EH (cell line): Measurements from ENCODE around the gene LAMA1.
A peak's percentile ranks its signal among the peaks of the same experiment; 100 is the strongest.

Experiments used
- DNase-seq: peaks from one replicate; pipeline ENCODE4 v3.0.0-alpha.2; 2015; ENCODE audit warnings: low read depth

LAMA1 gene

GRCh38 chr18:7105268-7105667, 12.3 kb downstream of the LAMA1 start:
- DNase-seq: no peak

- DNase-seq: no peak
These were observed 12.9 kb downstream of the LAMA1 start for GRCh38 chr18:7104649-7105048.

- no peak for DNase-seq
These were observed 15.5 kb downstream of the LAMA1 start for GRCh38 chr18:7102131-7102530.

- DNase-seq: no peak
These were observed 20.8 kb downstream of the LAMA1 start for GRCh38 chr18:7096838-7097237.

- DNase-seq: no peak
These were observed 23.2 kb downstream of the LAMA1 start for GRCh38 chr18:7094427-7094826.

GRCh38 chr18:7090771-7091170, 26.8 kb downstream of the LAMA1 start:
- no peak for DNase-seq

GRCh38 chr18:7089369-7089768, 28.2 kb downstream of the LAMA1 start:
- no peak for DNase-seq

- DNase-seq: peak; percentile 84
These were observed 33.2 kb downstream of the LAMA1 start for GRCh38 chr18:7084080-7085065.

- no peak for DNase-seq
These were observed 34.9 kb downstream of the LAMA1 start for GRCh38 chr18:7082671-7083070.

- no peak for DNase-seq
These were observed 38.4 kb downstream of the LAMA1 start for GRCh38 chr18:7079231-7079630.

GRCh38 chr18:7072593-7072992, 45.0 kb downstream of the LAMA1 start:
- DNase-seq: no peak

GRCh38 chr18:7071600-7071999, 46.0 kb downstream of the LAMA1 start:
- no peak for DNase-seq

- no peak for DNase-seq
These were observed 47.1 kb downstream of the LAMA1 start for GRCh38 chr18:7070466-7070865.

- DNase-seq: no peak
These were observed 48.6 kb downstream of the LAMA1 start for GRCh38 chr18:7068871-7069590.

GRCh38 chr18:7066965-7067555, 50.5 kb downstream of the LAMA1 start:
- no peak for DNase-seq

- no peak for DNase-seq
These were observed 51.9 kb downstream of the LAMA1 start for GRCh38 chr18:7065736-7066135.

- DNase-seq: no peak
These were observed 53.3 kb downstream of the LAMA1 start for GRCh38 chr18:7064346-7064745.

GRCh38 chr18:7062811-7063210, 54.8 kb downstream of the LAMA1 start:
- DNase-seq: no peak

- DNase-seq: no peak
These were observed 55.4 kb downstream of the LAMA1 start for GRCh38 chr18:7062236-7062635.

GRCh38 chr18:7059276-7059675, 58.3 kb downstream of the LAMA1 start:
- peak; percentile 3 for DNase-seq

GRCh38 chr18:7056026-7056425, 61.6 kb downstream of the LAMA1 start:
- no peak for DNase-seq

GRCh38 chr18:7049951-7050350, 67.6 kb downstream of the LAMA1 start:
- DNase-seq: no peak

GRCh38 chr18:7048081-7048480, 69.5 kb downstream of the LAMA1 start:
- DNase-seq: no peak
